Gastrocnemius medialis (tissue), 4 donors: ENCODE measurements around the gene SFRP4. TPM values are rescaled to one million over a fixed set of nuclear protein-coding genes. Genes with fewer than 3 reads are reported as not detected.

Experiments used
- ATAC-seq, 2 donors: fragments of 150-250 bp; one replicate each; pipeline ENCODE4 v1.9.1; 2016
- DNase-seq, 2 donors: peaks; one replicate each; pipeline ENCODE4 v3.0.0-alpha.2; 2019
- H3K27ac ChIP-seq, 4 donors: fragments of 200-600 bp; sonication (generic); 1 replicate in 1 of 4; 2 replicates in 3 of 4; pipeline ENCODE4 v1.5.1; 2016 to 2018; ENCODE audit warnings: mild to moderate bottlenecking in 2 of 4, moderate library complexity in 1 of 4
- H3K27me3 ChIP-seq, 3 donors: fragments of 200-600 bp; sonication (generic) in 2 of 3; 1 replicate in 1 of 3; 2 replicates in 2 of 3; pipeline versions ENCODE4 v1.5.1 to v1.6.0; 2016 to 2019; ENCODE audit warnings: mild to moderate bottlenecking in 1 of 3, moderate library complexity in 1 of 3
- H3K36me3 ChIP-seq, 2 donors: fragments of 200-600 bp; sonication (generic) in 1 of 2; one replicate each; pipeline ENCODE4 v1.5.1; 2017 to 2018
- H3K4me1 ChIP-seq, 2 donors: fragments of 200-600 bp; sonication (generic) in 1 of 2; one replicate each; pipeline ENCODE4 v1.5.1; 2016 to 2017; ENCODE audit warnings: mild to moderate bottlenecking in 2 of 2
- H3K4me3 ChIP-seq, 4 donors: fragments of 200-600 bp; sonication (generic) in 3 of 4; 1 replicate in 1 of 4; 2 replicates in 3 of 4; pipeline ENCODE4 v1.5.1; 2016 to 2019; ENCODE audit warnings: mild to moderate bottlenecking in 2 of 4
- H3K9me3 ChIP-seq, 3 donors: fragments of 200-600 bp; sonication (generic) in 2 of 3; 1 replicate in 1 of 3; 2 replicates in 2 of 3; pipeline ENCODE4 v1.5.1; 2016 to 2019
- CTCF ChIP-seq, 5 experiments: fragments of 450-650 bp in 3 of 5; fragments of 200-600 bp in 2 of 5; sonication (generic) in 2 of 5; IDR thresholded peaks in 4 of 5; conservative IDR thresholded peaks in 1 of 5; 1 replicate in 4 of 5; 2 replicates in 1 of 5; pipeline ENCODE4 v1.5.1; 2016 to 2019; ENCODE audit warnings: antibody characterized with exemption in 5 of 5, mild to moderate bottlenecking in 3 of 5, moderate library complexity in 3 of 5
- POLR2A ChIP-seq, 2 donors: fragments of 450-650 bp; IDR thresholded peaks; one replicate each; pipeline ENCODE4 v1.6.1; 2017; ENCODE audit warnings: antibody characterized with exemption in 2 of 2, mild to moderate bottlenecking in 2 of 2, moderate library complexity in 2 of 2
- in situ Hi-C, 4 donors: fragments of 200-750 bp; cut with MboI; loops; one replicate each; pipeline versions ENCODE4 v1.15.0 to v1.8.0; 2017; ENCODE audit warnings: low sequenced_read_pairs in 4 of 4
- intact Hi-C: fragments of 100-400 bp; cut with DNase I; formaldehyde crosslinking; loops from one replicate; pipeline ENCODE4 v1.15.1; 2023; ENCODE audit warnings: low total_unique reads
- total RNA-seq, 4 donors: library from RNA; depleted of rRNA; stranded (reverse); fragments of >200 nt; gene quantifications; one replicate each; pipeline versions ENCODE4 v1.1.0 to v1.2.3, GENCODE V29; 2016

SFRP4 gene
- total RNA-seq, 4 donors from 2014 or later: 0.24 to 0.98 (median 0.71) TPM; not detected in 1

GRCh38 chr7:37893359-37893758 lies 23.3 kb downstream of the SFRP4 start:
- H3K27me3 ChIP-seq: no peaks in the 10 kb centered on the region
- no peaks in the 10 kb centered on the region for H3K4me1 ChIP-seq
- in situ Hi-C loops (no loop called here), intact Hi-C loops (no loop called here)
- ATAC-seq (no peak), DNase-seq (no peak)
- no peaks in the 10 kb centered on the region for H3K36me3 ChIP-seq
- H3K27ac ChIP-seq: no peak overlapping the region
- H3K9me3 ChIP-seq: no peaks in the 10 kb centered on the region
- H3K4me3 ChIP-seq: no peak overlapping the region
- TF ChIP-seq CTCF (IDR thresholded peaks at IDR 0.05 in 4 of 5, conservative IDR thresholded peaks at IDR 0.05 in 1 of 5) (no peak), POLR2A (IDR thresholded peaks at IDR 0.05) (no peak)

GRCh38 chr7:37882086-37882485 lies 34.5 kb downstream of the SFRP4 start:
- ATAC-seq (no peak), DNase-seq (no peak)
- H3K4me1 ChIP-seq: no peaks in the 10 kb centered on the region
- in situ Hi-C loops (no loop called here), intact Hi-C loops (no loop called here)
- H3K9me3 ChIP-seq: no peaks in the 10 kb centered on the region
- H3K27me3 ChIP-seq: no peaks in the 10 kb centered on the region
- H3K4me3 ChIP-seq: no peak overlapping the region
- H3K27ac ChIP-seq: no peak overlapping the region
- no peaks in the 10 kb centered on the region for H3K36me3 ChIP-seq
- TF ChIP-seq POLR2A (IDR thresholded peaks at IDR 0.05) (no peak), CTCF (IDR thresholded peaks at IDR 0.05 in 4 of 5, conservative IDR thresholded peaks at IDR 0.05 in 1 of 5) (no peak)

Other genes with a start within 250 kb of the SFRP4 start
- not detected for gene GPR141, start 233.1 kb downstream of the SFRP4 start, total RNA-seq
- not detected for gene NME8, start 68.2 kb downstream of the SFRP4 start, total RNA-seq
- gene EPDR1, start 3.8 kb upstream of the SFRP4 start, total RNA-seq: 10 to 100 TPM; 32.2 to 60.2 (median 47.5) TPM